GM12878 (cell line): ENCODE measurements around the gene PSORS1C2. TPM values are rescaled to one million over a fixed set of nuclear protein-coding genes. Genes with fewer than 3 reads are reported as not detected.

ENCODE experiments used
- ATAC-seq: fragments of 200-7000 bp; cut with Tn5 transposase; 3 replicates; pipeline ENCODE4 v1.9.1; 2020; ENCODE audit warnings: mild to moderate bottlenecking, moderate library complexity
- BruUV-seq: library from RNA; stranded (reverse); fragments of 400-500 nt; replicated peaks from 2 replicates; lab custom pipeline; 2021; lab: Mats Ljungman, UMichigan
- CTCF ChIA-PET: fragments of 300-600 bp; sonication (Branson Sonifier 250); formaldehyde crosslinking; extraction: SDS; loops from one replicate; lab custom pipeline; 2021; ENCODE audit warnings: inconsistent platforms; lab: Yijun Ruan, JAX
- POLR2A ChIA-PET: fragments of 350-600 bp; formaldehyde crosslinking; extraction: SDS; loops from one replicate; lab custom pipeline; 2021; ENCODE audit warnings: inconsistent platforms; lab: Charles Lee
- RAD21 ChIA-PET: fragments of 300-600 bp; sonication (Branson Sonifier 250); formaldehyde crosslinking; loops from one replicate; lab custom pipeline; 2023; ENCODE audit warnings: antibody characterized with exemption; ENCODE audit not compliant: unreplicated experiment; lab: Charles Lee
- SMC1A ChIA-PET: fragments of 300-600 bp; sonication (Branson Sonifier 250); formaldehyde crosslinking; loops from one replicate; lab custom pipeline; 2023; ENCODE audit not compliant: unreplicated experiment, uncharacterized antibody; lab: Charles Lee
- DNase-seq: peaks from one replicate; pipeline ENCODE4 v3.0.0-alpha.2; 2011; ENCODE audit warnings: low read depth, low spot score
- FAIRE-seq: peaks from 3 replicates; lab custom pipeline; 2011; peaks lifted over from hg19 to GRCh38; lab: Jason Lieb, UNC
- H2AFZ ChIP-seq: 2 replicates; pipeline ENCODE4 v1.6.0; 2011; ENCODE audit warnings: low read depth, low read length, control low read depth; ENCODE audit not compliant: control insufficient read depth
- H3K27ac ChIP-seq: 2 replicates; pipeline ENCODE4 v1.5.1; 2011; ENCODE audit warnings: control low read depth; ENCODE audit not compliant: control insufficient read depth, insufficient read depth
- H3K27me3 ChIP-seq, 2 experiments: replicated peaks in 1 of 2; 2 replicates each; pipeline versions ENCODE4 v1.6.0 to v1.6.1; 2011; ENCODE audit warnings: low read length in 1 of 2; ENCODE audit not compliant: control insufficient read depth in 2 of 2, insufficient read depth in 2 of 2
- H3K36me3 ChIP-seq, 2 experiments: 2 replicates each; pipeline ENCODE4 v1.5.1; 2011; ENCODE audit warnings: low read length in 1 of 2; ENCODE audit not compliant: control insufficient read depth in 2 of 2, insufficient read depth in 2 of 2
- H3K4me1 ChIP-seq: 2 replicates; pipeline ENCODE4 v1.6.1; 2011; ENCODE audit warnings: mild to moderate bottlenecking, low read length, moderate library complexity, mixed read lengths; ENCODE audit not compliant: control insufficient read depth, insufficient read depth
- H3K4me2 ChIP-seq: 2 replicates; pipeline ENCODE4 v1.6.0; 2011; ENCODE audit warnings: control low read depth; ENCODE audit not compliant: control insufficient read depth, insufficient read depth
- H3K4me3 ChIP-seq: fragments of 200-600 bp; sonication (generic); 2 replicates; pipeline ENCODE4 v1.5.1; 2016
- H3K79me2 ChIP-seq: 2 replicates; pipeline ENCODE4 v1.6.0; 2011; ENCODE audit warnings: low read length; ENCODE audit not compliant: control insufficient read depth, insufficient read depth
- H3K9ac ChIP-seq: 2 replicates; pipeline ENCODE4 v1.8.0; 2011; ENCODE audit warnings: low read length, control low read depth, mixed read lengths; ENCODE audit not compliant: control insufficient read depth, insufficient read depth
- H3K9me3 ChIP-seq: replicated peaks from 3 replicates; pipeline ENCODE4 v1.5.1; 2011; ENCODE audit warnings: mild to moderate bottlenecking, low read length; ENCODE audit not compliant: control insufficient read depth, insufficient read depth
- H4K20me1 ChIP-seq: 2 replicates; pipeline ENCODE4 v1.6.0; 2011; ENCODE audit not compliant: control insufficient read depth, insufficient read depth
- CREB1 ChIP-seq: IDR thresholded peaks from 2 replicates; pipeline ENCODE4 v1.6.1; 2012; ENCODE audit warnings: low read depth, mild to moderate bottlenecking, inconsistent platforms
- FOXK2 ChIP-seq: fragments of 450-650 bp; IDR thresholded peaks from 2 replicates; pipeline ENCODE4 v1.6.1; 2017; ENCODE audit warnings: mild to moderate bottlenecking, moderate library complexity
- POU2F2 ChIP-seq: IDR thresholded peaks from 3 replicates; pipeline ENCODE4 v1.6.1; 2011; ENCODE audit warnings: low read depth, mild to moderate bottlenecking, low read length, borderline replicate concordance
- TARDBP ChIP-seq: IDR thresholded peaks from 2 replicates; pipeline ENCODE4 v1.6.1; 2016; ENCODE audit warnings: borderline replicate concordance
- TCF12 ChIP-seq: IDR thresholded peaks from 2 replicates; pipeline ENCODE4 v1.6.1; 2011; ENCODE audit warnings: low read depth, mild to moderate bottlenecking, low read length
- ZNF217 ChIP-seq: fragments of 450-650 bp; IDR thresholded peaks from 2 replicates; pipeline ENCODE4 v1.6.1; 2017; ENCODE audit warnings: antibody characterized with exemption, mild to moderate bottlenecking
- ZNF384 ChIP-seq: IDR thresholded peaks from 2 replicates; pipeline ENCODE4 v1.6.1; 2012; ENCODE audit warnings: low read depth, mild to moderate bottlenecking, low read length, improper control_type of control experiment, borderline replicate concordance
- ZNF622 ChIP-seq: fragments of 450-650 bp; IDR thresholded peaks from 2 replicates; pipeline ENCODE4 v1.6.1; 2017; ENCODE audit warnings: mild to moderate bottlenecking, inconsistent platforms
- ZSCAN29 ChIP-seq: fragments of 450-650 bp; IDR thresholded peaks from 2 replicates; pipeline ENCODE4 v1.6.1; 2017; ENCODE audit warnings: mild to moderate bottlenecking, moderate library complexity
- WGBS: methylation state at CpG from one replicate; pipeline ENCODE4 v1.1.6; 2016; ENCODE audit warnings: low lambda C conversion rate; ENCODE audit not compliant: insufficient replicate concordance, insufficient coverage; ENCODE audit errors: missing lambda C conversion rate; 5-methylcytosine and 5-hydroxymethylcytosine counted together
- in situ Hi-C: fragments of 300-500 bp; cut with MboI; formaldehyde crosslinking; loops from 9 replicates; pipeline ENCODE4 v1.14.3; 2018; ENCODE audit warnings: mixed read lengths
- intact Hi-C: fragments of 100-400 bp; cut with micrococcal nuclease; formaldehyde crosslinking; loops from one replicate; pipeline ENCODE4 v1.14.2; 2022; ENCODE audit not compliant: unreplicated experiment
- polyA plus RNA-seq, 11 experiments: library from polyadenylated mRNA; depleted of rRNA in 4 of 11; unstranded in 6 of 11; stranded (reverse) in 5 of 11; fragments of >200 nt; fragmentation: Nextera tagmentation in 4 of 11; fragmentation: Illumina TruSeq in 1 of 11; extraction: Ambion mirVana in 4 of 11; extraction: Trizol in 1 of 11; gene quantifications; 1 replicate in 1 of 11; 2 replicates in 10 of 11; pipeline versions ENCODE4 v1.2.1 to v1.2.3, GENCODE V29; 2011 to 2016; ENCODE audit warnings: inconsistent platforms in 2 of 11, missing spikeins in 2 of 11, low read depth in 1 of 11
- total RNA-seq, 4 experiments: library from RNA; depleted of rRNA in 3 of 4; stranded (reverse); fragments of >200 nt in 3 of 4; fragmentation: Illumina TruSeq in 1 of 4; extraction: Trizol in 1 of 4; gene quantifications; 2 replicates each; pipeline versions ENCODE4 v1.2.1 to v1.2.3, GENCODE V29; 2013 to 2021

PSORS1C2 gene
- total and polyA plus RNA-seq, 10 of the 15 experiments (the other 5 are each of a cell fraction or from before 2014, with no cell fraction given) = not detected

DNA sequence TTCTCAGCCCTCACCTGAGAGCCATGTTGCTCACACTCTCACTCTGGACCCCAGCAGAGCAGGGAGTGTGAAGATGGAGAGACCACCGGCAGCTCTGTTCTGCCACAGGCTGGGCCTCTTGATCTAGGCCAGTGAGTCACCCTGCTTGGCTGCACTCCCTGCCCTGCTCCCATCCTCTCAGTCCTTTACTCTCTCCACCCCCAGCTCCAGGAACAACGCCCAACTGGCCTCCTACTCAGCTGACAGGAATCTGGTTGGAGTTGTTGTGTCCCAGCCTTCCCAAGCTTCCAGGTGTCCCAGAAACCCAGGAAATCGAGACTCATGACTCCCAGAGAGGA is 24.4 kb downstream of the PSORS1C2 start, which contains the start of gene PSORS1C1 (continued):
- TF ChIP-seq TARDBP = no peak
- no peak for TF ChIP-seq FOXK2
- TF ChIP-seq, all 136 proteins: peak for 0

DNA sequence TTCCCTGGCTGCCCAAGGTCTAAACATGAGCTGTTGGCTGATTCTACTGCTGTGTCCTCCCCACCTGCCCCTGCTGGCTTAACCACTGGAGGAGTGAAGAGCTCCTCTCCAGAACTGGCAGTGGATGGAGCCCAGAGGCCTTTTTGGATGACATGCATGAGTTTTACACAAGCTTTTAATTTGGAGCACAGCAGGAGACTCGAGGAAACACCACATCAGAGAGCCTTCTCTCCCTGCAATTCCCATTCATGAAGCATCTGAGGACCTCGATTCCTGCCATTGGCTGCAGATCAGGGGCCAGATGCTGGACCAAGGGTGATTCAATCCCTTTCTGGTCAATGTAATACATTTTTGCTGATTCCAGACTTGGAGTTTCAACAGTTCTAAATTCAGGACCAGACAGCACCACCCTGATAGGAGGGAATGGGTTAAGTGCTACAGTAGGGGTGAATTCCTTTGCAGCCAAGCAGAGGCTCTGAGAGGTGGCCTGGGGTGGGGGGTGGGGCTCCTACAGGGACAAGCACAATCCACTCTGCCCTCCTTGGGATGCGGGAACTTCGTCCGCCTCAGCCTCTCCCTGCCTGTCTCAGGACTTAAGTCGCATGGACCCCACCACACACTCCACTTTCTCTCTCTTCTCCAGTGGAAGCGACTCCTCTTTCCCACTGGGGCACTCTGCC is 24.9 kb downstream of the PSORS1C2 start:
- Histone ChIP-seq H3K9me3 (no peaks in the 10 kb centered on the region), H2AFZ (no peak overlapping the region), H3K4me1 (no peaks in the 10 kb centered on the region)
- SMC1A ChIA-PET = no interaction called here
- intact Hi-C loops (no loop called here), in situ Hi-C loops (no loop called here)
- WGBS = 28% methylated on average over 7 of the region's 7 CpGs
- no peak for FAIRE-seq
- TF ChIP-seq POU2F2 (no peak), ZSCAN29 (no peak), ZNF384 (no peak), TCF12 (no peak), CREB1 (no peak), ZNF217 (no peak), ZNF622 (no peak)
- TF ChIP-seq, all 136 proteins: peak for 0
- DNase-seq (no peak), ATAC-seq (no peak)
- Histone ChIP-seq H4K20me1 (no peaks in the 10 kb centered on the region), H3K4me2 (no peak overlapping the region), H3K79me2 (no peaks in the 10 kb centered on the region), H3K27ac (no peak overlapping the region), H3K36me3 (no peaks in the 10 kb centered on the region), H3K4me3 (no peak overlapping the region), H3K27me3 (peaks cover 3 to 4% of the 10 kb centered on the region in 2 experiments; a peak in 3 of 4 replicates), H3K9ac (no peak overlapping the region)
- CTCF ChIA-PET = interaction anchor here (1.3 kb wide), 1 partner anchor 22 kb away, joined by 3 read pairs; no protein-coding TSS in a partner anchor
- no TSS peak for BruUV-seq
- RAD21 ChIA-PET = interaction anchor here (1.0 to 1.3 kb wide), 2 partner anchors 13 to 25 kb away, joined by 3 read pairs; no protein-coding TSS in a partner anchor
- POLR2A ChIA-PET = no interaction called here
